HG03378 (cell line): ENCODE data around the gene GRM8.

Experiments
- ATAC-seq: cut with Tn5 transposase; IDR thresholded peaks from one replicate; pipeline ENCODE4 v1.9.1; 2021; ENCODE audit warnings: mild to moderate bottlenecking, moderate library complexity; ENCODE audit not compliant: unreplicated experiment

Gene GRM8

GRCh38 chr7:126472825-126473224 is 779.9 kb downstream of the GRM8 start:
- no peak for ATAC-seq

- ATAC-seq: no peak
These were observed 790.3 kb downstream of the GRM8 start for GRCh38 chr7:126462405-126462804.

- no peak for ATAC-seq
These were observed 792.1 kb downstream of the GRM8 start for GRCh38 chr7:126460664-126461063.

GRCh38 chr7:126453104-126453503 is 799.6 kb downstream of the GRM8 start:
- no peak for ATAC-seq

GRCh38 chr7:126450269-126450671 is 802.5 kb downstream of the GRM8 start:
- peak; percentile 95 for ATAC-seq

- ATAC-seq: peak; percentile 11
These were observed 803.0 kb downstream of the GRM8 start for GRCh38 chr7:126449611-126450268.

- no peak for ATAC-seq
These were observed 804.8 kb downstream of the GRM8 start for GRCh38 chr7:126447984-126448383.

- ATAC-seq: no peak
These were observed 806.8 kb downstream of the GRM8 start for GRCh38 chr7:126445991-126446390.

GRCh38 chr7:126443951-126444350 is 808.8 kb downstream of the GRM8 start:
- ATAC-seq: no peak

- ATAC-seq: no peak
These were observed 809.8 kb downstream of the GRM8 start for GRCh38 chr7:126442908-126443307.

- ATAC-seq: no peak
These were observed 811.0 kb downstream of the GRM8 start for GRCh38 chr7:126441745-126442144.

GRCh38 chr7:126440542-126440941 is 812.2 kb downstream of the GRM8 start:
- no peak for ATAC-seq

- no peak for ATAC-seq
These were observed 816.4 kb downstream of the GRM8 start for GRCh38 chr7:126436213-126436868.

- no peak for ATAC-seq
These were observed 826.1 kb downstream of the GRM8 start for GRCh38 chr7:126426652-126427051.

- no peak for ATAC-seq
These were observed 827.8 kb downstream of the GRM8 start for GRCh38 chr7:126424985-126425384.

- ATAC-seq: no peak
These were observed 833.7 kb downstream of the GRM8 start for GRCh38 chr7:126419047-126419446.

- ATAC-seq: peak; percentile 52
These were observed 840.8 kb downstream of the GRM8 start for GRCh38 chr7:126411821-126412383.

- ATAC-seq: peak; percentile 72
These were observed 841.5 kb downstream of the GRM8 start for GRCh38 chr7:126411032-126411820.

- ATAC-seq: no peak
These were observed 849.7 kb downstream of the GRM8 start for GRCh38 chr7:126403040-126403439.

- no peak for ATAC-seq
These were observed 850.8 kb downstream of the GRM8 start for GRCh38 chr7:126401918-126402317.

GRCh38 chr7:126398851-126399529 is 853.8 kb downstream of the GRM8 start:
- no peak for ATAC-seq
